DOHH2 (cell line): ENCODE results near the gene ADGRL2.

Experiments used
- EZH2phosphoT487 ChIP-seq: fragments of 200-600 bp; sonication (generic); IDR thresholded peaks from 2 replicates; pipeline ENCODE4 v1.6.1; 2017; ENCODE audit warnings: borderline replicate concordance, mild to moderate bottlenecking, antibody characterized with exemption, low read length, moderate library complexity, mixed read lengths
- TF ChIP-seq, protein P1 (sequence below): fragments of 200-600 bp; sonication (generic); IDR thresholded peaks from one replicate; pipeline ENCODE4 v1.5.1; 2014; ENCODE audit warnings: antibody characterized with exemption, mild to moderate bottlenecking, low read depth, low read length; ENCODE audit not compliant: poor library complexity, severe bottlenecking

DNA sequence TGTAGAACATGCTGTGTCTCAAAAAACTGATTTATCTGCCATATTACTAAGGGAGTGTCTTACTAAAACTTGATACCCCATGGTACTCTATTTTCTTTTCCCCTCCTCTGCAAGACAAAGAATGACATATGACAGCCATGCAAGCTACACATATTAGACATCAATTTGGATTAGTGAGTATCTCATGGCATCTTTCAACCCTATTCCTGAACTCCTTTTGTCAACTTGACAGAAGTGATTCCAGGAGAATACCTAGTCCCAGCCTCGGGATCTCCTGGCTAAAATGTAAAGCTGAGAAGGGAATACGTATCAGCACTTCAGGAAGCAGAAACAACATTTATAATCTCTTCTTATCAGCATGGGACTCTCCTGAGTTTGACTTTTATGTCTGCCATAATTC is 43.7 kb downstream of the ADGRL2 start:
- TF ChIP-seq, protein P1, sequence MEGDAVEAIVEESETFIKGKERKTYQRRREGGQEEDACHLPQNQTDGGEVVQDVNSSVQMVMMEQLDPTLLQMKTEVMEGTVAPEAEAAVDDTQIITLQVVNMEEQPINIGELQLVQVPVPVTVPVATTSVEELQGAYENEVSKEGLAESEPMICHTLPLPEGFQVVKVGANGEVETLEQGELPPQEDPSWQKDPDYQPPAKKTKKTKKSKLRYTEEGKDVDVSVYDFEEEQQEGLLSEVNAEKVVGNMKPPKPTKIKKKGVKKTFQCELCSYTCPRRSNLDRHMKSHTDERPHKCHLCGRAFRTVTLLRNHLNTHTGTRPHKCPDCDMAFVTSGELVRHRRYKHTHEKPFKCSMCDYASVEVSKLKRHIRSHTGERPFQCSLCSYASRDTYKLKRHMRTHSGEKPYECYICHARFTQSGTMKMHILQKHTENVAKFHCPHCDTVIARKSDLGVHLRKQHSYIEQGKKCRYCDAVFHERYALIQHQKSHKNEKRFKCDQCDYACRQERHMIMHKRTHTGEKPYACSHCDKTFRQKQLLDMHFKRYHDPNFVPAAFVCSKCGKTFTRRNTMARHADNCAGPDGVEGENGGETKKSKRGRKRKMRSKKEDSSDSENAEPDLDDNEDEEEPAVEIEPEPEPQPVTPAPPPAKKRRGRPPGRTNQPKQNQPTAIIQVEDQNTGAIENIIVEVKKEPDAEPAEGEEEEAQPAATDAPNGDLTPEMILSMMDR, result no peak
- no peak for TF ChIP-seq EZH2phosphoT487
